Mucosa of descending colon (tissue), 3 donors: Measurements from ENCODE around the gene NR3C1. TPM values are rescaled to one million over a fixed set of nuclear protein-coding genes. Genes with fewer than 3 reads are reported as not detected.

Experiments
- ATAC-seq: fragments of 200-7000 bp; cut with Tn5 transposase; one replicate; pipeline ENCODE4 v1.9.1; 2020; ENCODE audit warnings: mild to moderate bottlenecking, moderate library complexity
- DNase-seq, 3 donors: peaks; one replicate each; pipeline ENCODE4 v3.0.0-alpha.2; 2020
- H3K36me3 ChIP-seq: fragments of 200-600 bp; one replicate; pipeline ENCODE4 v1.8.0; 2021; ENCODE audit warnings: low read depth, mild to moderate bottlenecking
- H3K4me1 ChIP-seq: fragments of 200-600 bp; one replicate; pipeline ENCODE4 v1.8.0; 2021; ENCODE audit warnings: low read depth, mild to moderate bottlenecking
- H3K4me3 ChIP-seq: fragments of 200-600 bp; one replicate; pipeline ENCODE4 v1.8.0; 2021; ENCODE audit warnings: mild to moderate bottlenecking
- H3K9me3 ChIP-seq: fragments of 200-600 bp; one replicate; pipeline ENCODE4 v1.8.0; 2021; ENCODE audit warnings: mild to moderate bottlenecking
- intact Hi-C, 2 donors: fragments of 100-400 bp; cut with DNase I in 1 of 2; cut with micrococcal nuclease in 1 of 2; formaldehyde crosslinking; loops; one replicate each; pipeline versions ENCODE4 v1.11.0 to v1.11.1; 2022; cut with DNase I, micrococcal nuclease
- total RNA-seq, 3 donors: library from RNA; stranded (reverse); fragmentation: NEBNext Ultra II Directional in 2 of 3; extraction: Animal tissue kit (Norgen Biotek cat#: 25700) in 2 of 3; gene quantifications; one replicate each; pipeline versions ENCODE4 v1.2.1 to v1.2.4, GENCODE V29; 2021 to 2023
- TF ChIP-seq, protein P1 (sequence below): fragments of 200-600 bp; IDR thresholded peaks from one replicate; pipeline ENCODE4 v1.8.0; 2022; ENCODE audit warnings: antibody characterized with exemption, mild to moderate bottlenecking
- donor health status: DM: no; HTN: no; CAD: no; lungs with moderate emphysema.
- donor health status: DM: no; HTN: no; CAD: no.
- donor health status: DM: no; HTN: yes; CAD: no.

Gene NR3C1
- total RNA-seq, 3 donors from 2014 or later, result 25.6 to 59.0 (median 27.7) TPM

DNA sequence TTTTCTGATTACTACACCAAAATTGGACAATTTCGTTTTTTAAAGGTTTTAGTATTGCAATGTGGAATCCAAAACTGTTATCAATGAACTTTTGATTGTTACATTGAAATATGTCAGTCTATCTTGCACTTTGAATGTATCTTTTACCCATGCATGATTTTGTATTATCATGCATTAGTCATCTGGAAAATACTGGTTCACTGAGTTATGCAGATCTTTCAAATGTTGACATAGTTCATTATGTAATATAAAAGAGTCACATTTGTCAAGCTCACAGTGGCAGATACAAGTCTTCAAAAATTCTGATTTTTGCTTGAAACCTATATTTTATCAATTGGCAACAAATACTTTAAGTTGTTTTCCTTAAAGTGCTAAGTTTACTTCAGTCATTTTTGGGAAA is 85.2 kb downstream of the NR3C1 start:
- TF ChIP-seq, protein P1, sequence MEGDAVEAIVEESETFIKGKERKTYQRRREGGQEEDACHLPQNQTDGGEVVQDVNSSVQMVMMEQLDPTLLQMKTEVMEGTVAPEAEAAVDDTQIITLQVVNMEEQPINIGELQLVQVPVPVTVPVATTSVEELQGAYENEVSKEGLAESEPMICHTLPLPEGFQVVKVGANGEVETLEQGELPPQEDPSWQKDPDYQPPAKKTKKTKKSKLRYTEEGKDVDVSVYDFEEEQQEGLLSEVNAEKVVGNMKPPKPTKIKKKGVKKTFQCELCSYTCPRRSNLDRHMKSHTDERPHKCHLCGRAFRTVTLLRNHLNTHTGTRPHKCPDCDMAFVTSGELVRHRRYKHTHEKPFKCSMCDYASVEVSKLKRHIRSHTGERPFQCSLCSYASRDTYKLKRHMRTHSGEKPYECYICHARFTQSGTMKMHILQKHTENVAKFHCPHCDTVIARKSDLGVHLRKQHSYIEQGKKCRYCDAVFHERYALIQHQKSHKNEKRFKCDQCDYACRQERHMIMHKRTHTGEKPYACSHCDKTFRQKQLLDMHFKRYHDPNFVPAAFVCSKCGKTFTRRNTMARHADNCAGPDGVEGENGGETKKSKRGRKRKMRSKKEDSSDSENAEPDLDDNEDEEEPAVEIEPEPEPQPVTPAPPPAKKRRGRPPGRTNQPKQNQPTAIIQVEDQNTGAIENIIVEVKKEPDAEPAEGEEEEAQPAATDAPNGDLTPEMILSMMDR, result no peak
- Histone ChIP-seq H3K36me3 (no peaks in the 10 kb centered on the region), H3K9me3 (no peaks in the 10 kb centered on the region), H3K4me1 (no peaks in the 10 kb centered on the region), H3K4me3 (no peak overlapping the region)
- DNase-seq (no peak), ATAC-seq (no peak)
- intact Hi-C loops, result no loop called here

DNA sequence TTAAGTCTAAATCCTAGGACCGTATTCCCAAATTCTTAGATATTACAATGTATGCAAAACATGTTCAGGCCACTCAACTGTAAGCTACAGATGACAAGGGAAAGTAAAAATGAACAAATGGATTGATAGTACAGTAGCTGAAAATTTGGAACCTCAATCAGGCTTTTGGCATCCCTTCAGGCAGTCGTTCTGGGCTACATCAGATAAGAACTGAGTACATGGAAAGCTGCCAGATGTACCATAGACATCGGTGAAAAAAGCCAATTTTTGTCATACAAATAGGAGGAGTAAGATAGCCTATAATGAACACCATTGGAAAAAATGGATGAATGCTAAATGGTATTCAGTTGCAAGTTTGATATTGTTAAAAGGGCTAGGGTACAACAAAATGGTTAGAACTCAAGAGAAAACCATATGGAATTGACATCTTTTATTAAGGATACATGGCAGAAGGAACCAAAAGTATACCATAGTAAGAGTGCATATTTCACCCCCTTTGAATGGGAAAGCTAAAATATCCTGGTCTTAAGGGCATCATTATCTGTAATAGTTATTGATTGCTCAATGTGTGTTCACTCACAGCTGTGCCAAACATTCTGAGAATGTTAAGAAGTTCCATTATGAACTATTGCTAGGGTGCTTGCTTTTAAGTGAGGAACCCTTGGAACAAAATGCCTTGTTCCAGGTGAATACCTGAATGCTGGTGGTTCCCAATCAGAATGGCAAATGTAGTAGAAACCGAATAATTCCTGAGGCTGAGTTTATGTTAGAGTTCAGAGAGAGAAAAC is 86.4 kb downstream of the NR3C1 start:
- H3K9me3 ChIP-seq, result no peaks in the 10 kb centered on the region
- TF ChIP-seq, protein P1, result no peak
- ATAC-seq (no peak), DNase-seq (no peak)
- peaks cover 2% of the 10 kb centered on the region for H3K4me1 ChIP-seq
- no peaks in the 10 kb centered on the region for H3K36me3 ChIP-seq
- H3K4me3 ChIP-seq, result no peak overlapping the region
- intact Hi-C loops, result no loop called here

DNA sequence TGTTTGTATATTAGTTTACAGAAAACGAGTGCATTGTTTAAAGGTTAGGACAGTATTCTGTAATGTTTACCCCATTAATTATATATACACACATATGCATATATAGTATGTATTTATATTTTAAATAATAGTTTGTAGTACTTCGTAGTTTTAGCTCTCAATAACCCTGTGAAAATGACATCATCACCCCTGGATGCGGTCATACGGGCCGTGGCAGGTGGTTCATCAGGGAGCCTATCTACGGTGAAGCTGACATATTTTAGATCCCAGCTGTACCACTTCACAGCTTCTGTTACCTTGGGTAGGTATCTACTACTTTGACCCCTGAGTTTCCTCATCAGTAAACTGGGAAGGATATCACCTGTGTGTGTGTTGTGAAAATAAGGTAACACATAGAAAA is 87.1 kb downstream of the NR3C1 start:
- peaks cover 3% of the 10 kb centered on the region for H3K4me1 ChIP-seq
- ATAC-seq, result no peak
- DNase-seq, result no peak
- H3K36me3 ChIP-seq, result no peaks in the 10 kb centered on the region
- H3K9me3 ChIP-seq, result no peaks in the 10 kb centered on the region
- H3K4me3 ChIP-seq, result no peak overlapping the region
- intact Hi-C loops, result no loop called here
- TF ChIP-seq, protein P1, result no peak

DNA sequence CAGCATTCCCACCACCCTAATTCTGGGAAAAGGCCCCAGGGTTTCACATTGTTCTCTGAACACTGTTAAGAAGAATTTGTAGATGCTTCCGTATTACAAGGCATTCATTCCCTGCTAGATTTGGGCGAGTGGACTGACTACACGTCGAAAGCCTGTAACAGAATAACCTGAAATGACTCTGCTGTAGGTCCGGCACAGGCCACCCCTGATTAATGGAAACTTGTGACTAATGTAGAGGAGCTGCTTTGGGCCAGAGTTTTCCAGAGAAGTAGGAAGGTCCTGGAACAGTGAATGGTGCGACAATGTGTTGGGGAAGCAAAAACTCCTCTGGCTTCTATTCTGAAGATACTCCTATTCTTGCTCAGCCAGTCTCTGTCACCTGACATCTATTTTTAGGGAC is 87.6 kb downstream of the NR3C1 start:
- Histone ChIP-seq H3K4me3 (no peak overlapping the region), H3K9me3 (no peaks in the 10 kb centered on the region), H3K4me1 (peaks cover 3% of the 10 kb centered on the region), H3K36me3 (no peaks in the 10 kb centered on the region)
- TF ChIP-seq, protein P1, result no peak
- no peak for DNase-seq
- no peak for ATAC-seq
- intact Hi-C loops, result no loop called here

DNA sequence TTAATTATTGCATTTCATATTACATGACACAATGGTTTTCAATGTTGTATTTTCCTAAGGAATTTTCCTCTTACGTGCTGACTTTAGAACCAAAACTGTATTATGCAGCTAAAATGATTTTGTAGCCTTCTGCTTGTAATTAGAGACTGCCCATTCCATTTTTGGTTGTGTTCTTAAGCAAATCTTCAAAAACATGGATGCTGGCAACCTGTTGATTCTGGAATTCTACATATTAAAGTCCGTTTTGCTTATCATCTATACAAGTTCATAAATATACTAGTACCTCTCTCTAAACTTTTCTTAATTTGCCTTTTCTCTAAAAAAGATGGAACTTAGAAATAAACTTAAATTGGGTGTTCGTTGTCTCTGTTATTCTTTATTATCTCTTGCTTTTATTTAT is 88.3 kb downstream of the NR3C1 start:
- ATAC-seq, result no peak
- peaks cover 3% of the 10 kb centered on the region for H3K4me1 ChIP-seq
- H3K36me3 ChIP-seq, result no peaks in the 10 kb centered on the region
- TF ChIP-seq, protein P1, result no peak
- no peaks in the 10 kb centered on the region for H3K9me3 ChIP-seq
- H3K4me3 ChIP-seq, result no peak overlapping the region
- no peak for DNase-seq
- intact Hi-C loops, result no loop called here
